SH-SY5Y (cell line): ENCODE data around the gene NUP37.

Experiments
- GATA2 ChIP-seq: IDR thresholded peaks from 2 replicates; pipeline ENCODE4 v1.6.1; 2011; ENCODE audit warnings: mild to moderate bottlenecking, low read depth, low read length
- GATA3 ChIP-seq: IDR thresholded peaks from 2 replicates; pipeline ENCODE4 v1.6.1; 2011; ENCODE audit warnings: low read depth, mild to moderate bottlenecking, low read length, moderate library complexity

DNA sequence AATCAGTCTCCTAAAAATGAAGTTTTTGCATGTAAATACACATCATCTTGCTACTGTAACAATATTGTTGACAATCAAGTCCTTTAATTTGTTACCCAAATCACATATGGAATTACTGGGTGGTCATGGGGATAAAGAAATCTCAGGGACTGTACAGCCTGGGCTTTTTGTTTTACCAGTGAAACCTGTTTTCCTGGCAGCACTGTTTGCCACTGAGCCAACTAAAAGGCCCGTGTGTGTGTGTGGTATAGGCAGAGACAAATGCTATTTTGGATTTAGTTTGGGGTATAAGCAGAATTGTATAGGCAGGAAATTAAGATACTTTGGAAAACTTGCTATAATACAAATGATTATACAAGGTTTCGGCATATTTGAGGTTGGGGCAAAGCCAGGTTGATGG is 5.7 kb downstream of the NUP37 start:
- no peak for TF ChIP-seq GATA2
- TF ChIP-seq GATA3, result no peak
